Heart right ventricle (tissue), 16 donors: ENCODE data around the gene CSF3R. TPM values are rescaled to one million over a fixed set of nuclear protein-coding genes. Genes with fewer than 3 reads are reported as not detected.
"Not testable (repeated sequence)": the region's sequence is repeated elsewhere in the genome, so short reads cannot be mapped to it uniquely, and the experiment has no call there.

Experiments used
- ATAC-seq, 8 donors: fragments of 200-7000 bp; cut with Tn5 transposase; one replicate each; pipeline ENCODE4 v1.9.1; 2020; ENCODE audit warnings: mild to moderate bottlenecking in 8 of 8, moderate library complexity in 8 of 8, moderate number of reproducible peaks in 1 of 8
- DNase-seq, 2 donors: peaks; one replicate each; pipeline ENCODE4 v3.0.0-alpha.2; 2020
- H3K27ac ChIP-seq, 10 donors: fragments of 200-600 bp; sonication (generic) in 2 of 10; one replicate each; pipeline versions ENCODE4 v1.5.0 to v1.8.0; 2020 to 2022; ENCODE audit warnings: mild to moderate bottlenecking in 3 of 10
- H3K27me3 ChIP-seq, 7 donors: fragments of 200-600 bp; one replicate each; pipeline ENCODE4 v1.8.0; 2021 to 2022; ENCODE audit warnings: mild to moderate bottlenecking in 2 of 7
- H3K36me3 ChIP-seq, 9 donors: fragments of 200-600 bp; sonication (generic) in 1 of 9; one replicate each; pipeline versions ENCODE4 v1.5.0 to v1.8.0; 2020 to 2022; ENCODE audit warnings: mild to moderate bottlenecking in 2 of 9
- H3K4me1 ChIP-seq, 9 donors: fragments of 200-600 bp; sonication (generic) in 1 of 9; one replicate each; pipeline versions ENCODE4 v1.5.0 to v1.8.0; 2020 to 2022; ENCODE audit warnings: mild to moderate bottlenecking in 4 of 9
- H3K4me3 ChIP-seq, 10 donors: fragments of 200-600 bp; sonication (generic) in 2 of 10; one replicate each; pipeline versions ENCODE4 v1.5.0 to v1.8.0; 2020 to 2022; ENCODE audit warnings: mild to moderate bottlenecking in 7 of 10, moderate library complexity in 2 of 10
- H3K9me3 ChIP-seq, 11 donors: fragments of 200-600 bp in 10 of 11; sonication (generic) in 2 of 11; one replicate each; pipeline versions ENCODE4 v1.5.0 to v1.8.0; 2013 to 2022; ENCODE audit warnings: mild to moderate bottlenecking in 2 of 11, control low read depth in 1 of 11, moderate library complexity in 1 of 11
- WGBS, 2 donors: extraction: QIAGEN DNeasy Blood & Tissue Kit; methylation state at CpG; one replicate each; pipeline ENCODE4 v1.1.7; 2013; ENCODE audit warnings: inconsistent platforms in 1 of 2; 5-methylcytosine and 5-hydroxymethylcytosine counted together
- intact Hi-C, 10 donors: fragments of 100-400 bp; cut with DNase I; formaldehyde crosslinking; loops; one replicate each; pipeline versions ENCODE4 v1.11.1 to v1.14.2; 2022
- polyA plus RNA-seq, 2 donors: library from polyadenylated mRNA; stranded (reverse); fragments of 200-250 nt; gene quantifications; one replicate each; pipeline ENCODE4 v1.2.3, GENCODE V29; 2013
- total RNA-seq, 10 donors: library from RNA; stranded (reverse); fragmentation: NEBNext Ultra II Directional in 3 of 10; extraction: Animal tissue kit (Norgen Biotek cat#: 25700) in 3 of 10; gene quantifications; one replicate each; pipeline versions ENCODE4 v1.2.1 to v1.2.4, GENCODE V29; 2021 to 2023
- TF ChIP-seq, protein P1 (sequence below), 9 donors: fragments of 200-600 bp; sonication (generic) in 2 of 9; IDR thresholded peaks; one replicate each; pipeline versions ENCODE4 v1.5.0 to v1.8.0; 2021 to 2022; ENCODE audit warnings: antibody characterized with exemption in 9 of 9, mild to moderate bottlenecking in 5 of 9, moderate library complexity in 1 of 9
- donor health status: Arrhythmogenic right ventricular cardiomyopathy.
- donor health status: ischemic (EF 13 %, LVEDD 7.1; RV severe dilation, severe dysfunction).
- donor health status: healthy with polysubstance abuse.
- donor health status: DM: no; HTN: yes; CAD: no.
- donor health status: DM: no; HTN: no; CAD: no.
- donor health status: ischemic (EF 25% LVEDD 6.9; RV normal size, moderate dysfunction).
- donor health status: ischemic (EF 25% LVEDD 5.7; RV mildly dilated, moderate dysfunction).
- donor health status: healthy.
- donor health status: DM: yes; HTN: yes; CAD: no.
- donor health status: Ischemic cardiomyopathy.
- donor health status: ischemic (EF 35%, LVEDD 5.7; RV mildly dilated, moderate dysfunction).
- donor health status: nonischemic (EF 11% LVEDD 7.7; RV severe dilation, severe dysfunction).
- donor health status: DM: yes; HTN: yes; CAD: no.
- donor health status: PGD.
- donor health status: ischemic (EF 29% LVEDD 5.4; RV normal size, mild dysfunction).
- donor health status: nonischemic (EF 23%, LVEDD 6.1; RV moderate dilation, normal function).

CSF3R gene
- total and polyA plus RNA-seq, 12 donors: 1.8 to 13.9 (median 4.2) TPM

DNA sequence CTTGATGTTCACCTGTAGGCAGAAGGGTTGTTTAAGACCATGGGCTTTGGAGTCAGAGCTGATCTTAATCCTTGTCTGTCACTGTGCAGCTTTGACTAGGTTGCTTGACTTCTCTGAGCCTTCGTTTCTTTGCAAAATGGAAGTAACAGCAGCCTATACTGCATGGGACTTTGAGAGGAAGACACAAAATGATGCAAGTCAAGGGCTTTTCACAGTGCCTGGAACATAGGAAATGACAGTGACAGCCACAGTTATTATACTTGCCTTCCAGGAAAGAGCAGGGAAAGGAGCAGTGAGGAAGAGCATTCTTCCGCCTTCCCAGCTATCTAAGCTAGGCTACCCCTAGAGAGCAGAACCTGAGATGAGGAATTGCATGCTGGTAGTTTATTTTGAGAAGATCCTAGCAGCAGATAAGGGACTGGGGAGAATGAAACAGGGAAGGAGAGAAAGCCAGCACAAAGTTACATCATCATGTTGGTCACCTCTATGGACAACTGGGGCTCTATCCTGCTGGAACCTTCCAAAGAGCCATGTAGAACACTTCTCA, 3.1 kb downstream of the CSF3R start:
- Histone ChIP-seq H3K4me1 (peaks cover 0 to 18% (median 7%) of the 10 kb centered on the region in 9 donors), H3K27ac (peak overlapping the region in 1 of 10 donors; percentile 53), H3K9me3 (no peaks in the 10 kb centered on the region), H3K27me3 (peaks cover 0 to 18% (median 0%) of the 10 kb centered on the region in 7 donors), H3K4me3 (peak overlapping the region in 1 of 10 donors; percentile 45), H3K36me3 (peaks cover 0 to 17% (median 0%) of the 10 kb centered on the region in 9 donors)
- WGBS, 2 donors: 69 to 70% methylated on average over 2 of the region's 2 CpGs
- intact Hi-C loops: no loop called here
- no peak for DNase-seq
- TF ChIP-seq, protein P1, sequence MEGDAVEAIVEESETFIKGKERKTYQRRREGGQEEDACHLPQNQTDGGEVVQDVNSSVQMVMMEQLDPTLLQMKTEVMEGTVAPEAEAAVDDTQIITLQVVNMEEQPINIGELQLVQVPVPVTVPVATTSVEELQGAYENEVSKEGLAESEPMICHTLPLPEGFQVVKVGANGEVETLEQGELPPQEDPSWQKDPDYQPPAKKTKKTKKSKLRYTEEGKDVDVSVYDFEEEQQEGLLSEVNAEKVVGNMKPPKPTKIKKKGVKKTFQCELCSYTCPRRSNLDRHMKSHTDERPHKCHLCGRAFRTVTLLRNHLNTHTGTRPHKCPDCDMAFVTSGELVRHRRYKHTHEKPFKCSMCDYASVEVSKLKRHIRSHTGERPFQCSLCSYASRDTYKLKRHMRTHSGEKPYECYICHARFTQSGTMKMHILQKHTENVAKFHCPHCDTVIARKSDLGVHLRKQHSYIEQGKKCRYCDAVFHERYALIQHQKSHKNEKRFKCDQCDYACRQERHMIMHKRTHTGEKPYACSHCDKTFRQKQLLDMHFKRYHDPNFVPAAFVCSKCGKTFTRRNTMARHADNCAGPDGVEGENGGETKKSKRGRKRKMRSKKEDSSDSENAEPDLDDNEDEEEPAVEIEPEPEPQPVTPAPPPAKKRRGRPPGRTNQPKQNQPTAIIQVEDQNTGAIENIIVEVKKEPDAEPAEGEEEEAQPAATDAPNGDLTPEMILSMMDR (IDR thresholded peaks at IDR 0.05): no peak
- ATAC-seq: no peak

DNA sequence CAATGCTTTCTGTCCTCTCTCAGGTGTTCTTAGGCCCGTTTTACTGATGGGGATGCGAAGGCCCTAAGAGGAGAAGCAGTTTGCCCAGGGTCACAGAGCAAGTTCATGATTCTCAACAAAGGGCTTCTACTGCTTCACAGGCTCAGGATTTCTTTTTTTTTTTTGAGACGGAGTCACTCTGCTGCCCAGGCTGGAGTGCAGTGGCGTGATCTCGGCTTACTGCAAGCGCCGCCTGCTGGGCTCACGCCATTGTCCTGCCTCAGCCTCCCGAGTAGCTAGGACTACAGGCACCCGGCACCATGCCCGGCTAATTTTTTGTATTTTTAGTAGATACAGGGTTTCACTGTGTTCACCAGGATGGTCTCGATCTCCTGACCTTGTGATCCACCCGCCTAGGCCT, 5.1 kb downstream of the CSF3R start:
- peaks cover 0 to 24% (median 0%) of the 10 kb centered on the region in 7 donors for H3K27me3 ChIP-seq
- H3K4me3 ChIP-seq, ATAC-seq, DNase-seq, H3K9me3 ChIP-seq, H3K27ac ChIP-seq, intact Hi-C loops: not testable (repeated sequence)
- H3K4me1 ChIP-seq: peaks cover 0 to 16% (median 7%) of the 10 kb centered on the region in 9 donors
- WGBS, 2 donors: 83 to 85% methylated on average over 13 of the region's 13 CpGs
- H3K36me3 ChIP-seq: peaks cover 0 to 25% (median 0%) of the 10 kb centered on the region in 9 donors

DNA sequence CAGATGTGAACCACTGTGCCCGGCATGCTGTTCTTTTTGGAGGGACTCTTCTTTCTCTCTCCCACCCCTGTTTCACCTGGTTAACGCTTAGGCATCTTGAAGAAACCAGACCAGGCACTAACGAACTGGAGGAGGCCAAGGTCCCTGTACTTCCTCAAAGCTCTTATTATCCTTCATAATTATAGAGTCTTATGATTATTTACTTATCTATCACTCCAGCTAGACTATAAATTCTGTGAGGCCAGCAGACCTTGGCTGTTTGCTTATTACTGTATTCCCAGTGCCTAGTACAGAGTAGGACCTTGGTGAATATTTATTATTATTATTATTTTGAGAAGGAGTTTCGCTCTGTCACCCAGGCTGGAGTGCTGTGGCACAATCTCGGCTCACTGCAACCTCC, 5.8 kb downstream of the CSF3R start:
- TF ChIP-seq, protein P1 (IDR thresholded peaks at IDR 0.05): no peak
- peaks cover 0 to 24% (median 0%) of the 10 kb centered on the region in 7 donors for H3K27me3 ChIP-seq
- no peaks in the 10 kb centered on the region for H3K9me3 ChIP-seq
- peaks cover 0 to 13% (median 5%) of the 10 kb centered on the region in 9 donors for H3K4me1 ChIP-seq
- 89 to 90% methylated on average over 5 of the region's 5 CpGs for WGBS, 2 donors
- no peak overlapping the region for H3K27ac ChIP-seq
- DNase-seq: no peak
- intact Hi-C loops: no loop called here
- no peak for ATAC-seq
- H3K4me3 ChIP-seq: no peak overlapping the region
- H3K36me3 ChIP-seq: peaks cover 0 to 25% (median 0%) of the 10 kb centered on the region in 9 donors

DNA sequence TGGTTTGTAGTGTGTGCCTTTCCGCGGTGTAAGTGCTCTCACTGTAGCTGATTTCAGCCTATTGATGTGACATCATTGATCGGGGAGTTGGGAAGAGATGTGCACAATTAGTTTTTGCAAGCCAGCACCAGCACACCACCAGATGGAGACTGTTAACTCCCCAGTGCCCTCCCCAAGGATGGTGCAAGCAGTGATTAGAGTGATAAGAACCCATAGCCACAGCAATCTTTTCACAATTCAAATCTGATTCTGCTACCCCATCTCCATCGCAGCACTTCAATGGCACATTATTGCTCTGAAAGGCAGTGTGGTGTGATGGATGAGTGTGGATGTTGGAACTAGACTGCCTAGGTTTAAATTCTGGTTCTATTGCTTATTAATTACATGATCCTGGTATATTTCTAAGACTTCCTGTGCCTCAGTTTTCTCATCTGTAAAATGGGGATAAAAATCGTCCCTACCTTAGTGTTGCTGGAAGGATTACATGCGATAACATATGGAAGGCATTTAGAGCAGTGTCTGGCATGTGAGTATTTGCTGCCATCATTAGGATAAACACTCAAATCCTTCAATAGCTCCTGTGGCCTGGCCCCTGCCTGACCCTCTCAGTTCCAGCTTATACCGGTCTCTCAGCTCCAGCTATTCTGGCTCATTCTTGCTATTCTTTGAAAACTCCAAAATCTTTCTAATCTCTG, 6.7 kb downstream of the CSF3R start:
- H3K4me3 ChIP-seq: no peak overlapping the region
- peaks cover 0 to 24% (median 0%) of the 10 kb centered on the region in 7 donors for H3K27me3 ChIP-seq
- ATAC-seq (no peak), DNase-seq (no peak)
- no peak overlapping the region for H3K27ac ChIP-seq
- peaks cover 0 to 5% (median 0%) of the 10 kb centered on the region in 9 donors for H3K4me1 ChIP-seq
- 70 to 76% methylated on average over 7 of the region's 7 CpGs for WGBS, 2 donors
- TF ChIP-seq, protein P1 (IDR thresholded peaks at IDR 0.05): no peak
- no peaks in the 10 kb centered on the region for H3K9me3 ChIP-seq
- intact Hi-C loops: no loop called here
- H3K36me3 ChIP-seq: peaks cover 0 to 28% (median 0%) of the 10 kb centered on the region in 9 donors

DNA sequence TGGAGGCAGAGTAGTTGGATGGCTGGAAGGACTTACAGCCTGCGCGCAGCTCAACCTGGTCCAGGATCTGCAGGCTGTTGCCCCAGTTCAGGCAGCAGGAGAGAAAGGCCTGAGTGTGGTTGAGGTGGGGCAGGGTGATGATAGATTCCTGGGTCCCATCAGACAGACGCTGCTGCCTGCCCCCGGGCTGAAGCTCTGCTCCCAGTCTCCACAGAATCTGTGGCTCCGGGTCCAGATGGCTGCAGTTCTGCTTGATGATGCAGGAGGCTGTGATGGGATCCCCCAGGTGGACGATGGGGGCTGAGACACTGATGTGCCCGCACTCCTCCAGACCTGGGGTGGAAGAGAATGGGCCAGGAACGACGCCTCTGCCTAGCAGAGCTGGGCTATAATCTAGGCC, 7.4 kb downstream of the CSF3R start:
- no peak for ATAC-seq
- peaks cover 0 to 5% (median 0%) of the 10 kb centered on the region in 9 donors for H3K4me1 ChIP-seq
- intact Hi-C loops: no loop called here
- peaks cover 0 to 26% (median 0%) of the 10 kb centered on the region in 9 donors for H3K36me3 ChIP-seq
- peaks cover 0 to 24% (median 0%) of the 10 kb centered on the region in 7 donors for H3K27me3 ChIP-seq
- no peak for DNase-seq
- H3K4me3 ChIP-seq: no peak overlapping the region
- no peaks in the 10 kb centered on the region for H3K9me3 ChIP-seq
- WGBS, 2 donors: 53 to 58% methylated on average over 9 of the region's 9 CpGs
- no peak overlapping the region for H3K27ac ChIP-seq
- TF ChIP-seq, protein P1 (IDR thresholded peaks at IDR 0.05): no peak
